ACC112 (cell line): Measurements from ENCODE around the gene DYNLRB2.

Experiments
- H2AFZ ChIP-seq: fragments of 200-600 bp; sonication (generic); one replicate; pipeline ENCODE4 v1.6.0; 2017; ENCODE audit warnings: antibody characterized with exemption, low read length; ENCODE audit not compliant: unreplicated experiment
- H3K27ac ChIP-seq: fragments of 200-600 bp; sonication (generic); 2 replicates; pipeline ENCODE4 v1.5.1; 2014; ENCODE audit warnings: low read depth, mild to moderate bottlenecking, antibody characterized with exemption, low read length, moderate library complexity
- H3K27me3 ChIP-seq: fragments of 200-600 bp; sonication (generic); 2 replicates; pipeline ENCODE4 v1.6.1; 2014; ENCODE audit warnings: mild to moderate bottlenecking, antibody characterized with exemption, low read length, moderate library complexity, mixed read lengths; ENCODE audit not compliant: insufficient read depth
- H3K36me3 ChIP-seq: fragments of 200-600 bp; sonication (generic); 2 replicates; pipeline ENCODE4 v1.6.1; 2016; ENCODE audit warnings: mild to moderate bottlenecking, antibody characterized with exemption, low read length, moderate library complexity, mixed read lengths; ENCODE audit not compliant: insufficient read depth
- H3K4me1 ChIP-seq: fragments of 200-600 bp; sonication (generic); one replicate; pipeline ENCODE4 v1.6.1; 2016; ENCODE audit warnings: low read length, mixed read lengths; ENCODE audit not compliant: insufficient read depth, unreplicated experiment, control insufficient read depth
- H3K4me3 ChIP-seq: fragments of 200-600 bp; sonication (generic); 2 replicates; pipeline ENCODE4 v1.5.1; 2014; ENCODE audit warnings: mild to moderate bottlenecking, low read depth, low read length
- H3K79me2 ChIP-seq: fragments of 200-600 bp; sonication (generic); one replicate; pipeline ENCODE4 v1.6.0; 2016; ENCODE audit warnings: low read length; ENCODE audit not compliant: control insufficient read depth, unreplicated experiment, insufficient read depth

The DYNLRB2 gene

DNA sequence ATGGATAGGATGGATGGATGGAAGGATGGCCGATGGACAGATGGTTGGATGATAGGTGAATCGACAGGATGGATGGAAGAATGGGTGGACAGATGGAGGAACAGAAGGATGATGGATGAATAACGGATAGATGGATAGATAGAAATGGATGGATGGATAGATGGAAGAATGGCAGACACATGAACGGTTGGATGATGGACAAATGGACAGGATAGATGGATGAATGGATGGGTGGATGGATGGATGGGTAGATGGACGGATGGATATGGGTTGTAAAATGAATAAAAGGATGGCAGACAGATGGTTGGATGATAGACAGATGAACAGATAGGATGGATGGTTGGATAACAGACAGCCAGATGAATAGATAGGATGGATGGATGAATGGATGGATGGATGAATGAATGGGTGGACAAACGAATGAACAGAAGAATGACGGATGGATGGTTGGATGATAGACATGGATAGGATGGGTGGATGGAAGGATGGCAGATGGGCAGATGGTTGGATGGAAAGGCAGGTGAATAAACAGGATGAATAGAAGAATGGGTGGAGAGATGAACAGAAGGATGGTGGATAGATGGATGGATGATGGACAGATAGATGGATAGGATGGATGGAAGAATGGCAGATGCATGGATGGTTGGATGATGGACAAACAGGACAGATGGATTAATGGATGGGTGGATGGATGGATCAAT lies 55.9 kb downstream of the DYNLRB2 start:
- Histone ChIP-seq H3K27me3 (no peaks in the 10 kb centered on the region), H3K4me3 (no peak overlapping the region), H3K27ac (no peak overlapping the region), H3K79me2 (no peaks in the 10 kb centered on the region), H2AFZ (no peak overlapping the region), H3K4me1 (peaks cover 16% of the 10 kb centered on the region), H3K36me3 (peaks cover 4% of the 10 kb centered on the region; the same call in 1 of the 2 replicates)

- H3K27me3 ChIP-seq: no peaks in the 10 kb centered on the region
- peaks cover 4% of the 10 kb centered on the region; the same call in 1 of the 2 replicates for H3K36me3 ChIP-seq
- peaks cover 20% of the 10 kb centered on the region for H3K4me1 ChIP-seq
- no peaks in the 10 kb centered on the region for H3K79me2 ChIP-seq
- peak overlapping the region; percentile 12; the same call in 1 of the 2 replicates for H3K4me3 ChIP-seq
- H3K27ac ChIP-seq: no peak overlapping the region
- no peak overlapping the region for H2AFZ ChIP-seq
These were observed 58.7 kb downstream of the DYNLRB2 start for GRCh38 chr16:80599466-80599865.
